Measurements from ENCODE around the gene TM9SF1.

DNA sequence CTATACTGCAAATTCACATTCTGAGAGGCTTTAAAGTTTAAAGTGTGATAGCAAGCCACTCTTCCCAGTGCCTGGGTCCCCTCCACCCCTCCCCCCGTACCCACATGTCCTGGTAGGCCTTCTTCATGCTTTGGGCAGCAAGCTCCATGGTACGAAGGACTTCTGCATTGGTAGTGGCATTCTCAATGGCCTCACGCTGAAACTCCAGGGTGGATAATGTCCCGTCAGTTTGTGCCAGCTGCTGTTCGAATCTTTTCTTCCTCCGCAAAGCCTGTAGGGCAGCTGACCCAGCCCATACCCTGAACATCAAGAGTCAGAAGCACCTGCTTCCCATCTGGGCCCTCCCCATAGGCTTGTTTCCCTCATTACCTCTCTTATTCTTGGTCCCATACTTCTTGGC lies 16.1 kb upstream of the TM9SF1 start:
- TF ChIP-seq EZH2 (IDR thresholded peaks at IDR 0.05; ENCODE audit: borderline replicate concordance, low read length): no peak
- TF ChIP-seq, protein P1, sequence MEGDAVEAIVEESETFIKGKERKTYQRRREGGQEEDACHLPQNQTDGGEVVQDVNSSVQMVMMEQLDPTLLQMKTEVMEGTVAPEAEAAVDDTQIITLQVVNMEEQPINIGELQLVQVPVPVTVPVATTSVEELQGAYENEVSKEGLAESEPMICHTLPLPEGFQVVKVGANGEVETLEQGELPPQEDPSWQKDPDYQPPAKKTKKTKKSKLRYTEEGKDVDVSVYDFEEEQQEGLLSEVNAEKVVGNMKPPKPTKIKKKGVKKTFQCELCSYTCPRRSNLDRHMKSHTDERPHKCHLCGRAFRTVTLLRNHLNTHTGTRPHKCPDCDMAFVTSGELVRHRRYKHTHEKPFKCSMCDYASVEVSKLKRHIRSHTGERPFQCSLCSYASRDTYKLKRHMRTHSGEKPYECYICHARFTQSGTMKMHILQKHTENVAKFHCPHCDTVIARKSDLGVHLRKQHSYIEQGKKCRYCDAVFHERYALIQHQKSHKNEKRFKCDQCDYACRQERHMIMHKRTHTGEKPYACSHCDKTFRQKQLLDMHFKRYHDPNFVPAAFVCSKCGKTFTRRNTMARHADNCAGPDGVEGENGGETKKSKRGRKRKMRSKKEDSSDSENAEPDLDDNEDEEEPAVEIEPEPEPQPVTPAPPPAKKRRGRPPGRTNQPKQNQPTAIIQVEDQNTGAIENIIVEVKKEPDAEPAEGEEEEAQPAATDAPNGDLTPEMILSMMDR (conservative IDR thresholded peaks at IDR 0.05 in 1 of 2, IDR thresholded peaks at IDR 0.05 in 1 of 2; ENCODE audit: extremely low read depth in 1 of 2, insufficient read depth in 1 of 2, low read depth in 1 of 2, low read length in 2 of 2): no peak

Data from mammary epithelial cell (primary cell).